Hematopoietic multipotent progenitor cell treated with erythropoietin and hydrocortisone succinate and interleukin-3 and kit ligand, for 6 days (in vitro differentiated cells): Measurements from ENCODE around the gene NFATC2.
"Not testable (repeated sequence)": the region's sequence is repeated elsewhere in the genome, so short reads cannot be mapped to it uniquely, and the experiment has no call there.

Source experiments
- DNase-seq: peaks from one replicate; pipeline ENCODE4 v3.0.0-alpha.2; 2015

The NFATC2 gene

GRCh38 chr20:51567622-51568021 lies 25.1 kb upstream of the NFATC2 start:
- DNase-seq, result no peak

- no peak for DNase-seq
Measured at GRCh38 chr20:51566594-51566993, 24.1 kb upstream of the NFATC2 start.

- DNase-seq, result no peak
Measured at GRCh38 chr20:51565298-51566144, 23.0 kb upstream of the NFATC2 start.

- peak; percentile 90 for DNase-seq
Measured at GRCh38 chr20:51563486-51564332, 21.2 kb upstream of the NFATC2 start.

GRCh38 chr20:51563174-51563485 lies 20.6 kb upstream of the NFATC2 start:
- DNase-seq, result no peak

- DNase-seq, result no peak
Measured at GRCh38 chr20:51562332-51563173, 20.0 kb upstream of the NFATC2 start.

- peak; percentile 19 for DNase-seq
Measured at GRCh38 chr20:51562027-51562331, 19.5 kb upstream of the NFATC2 start.

- no peak for DNase-seq
Measured at GRCh38 chr20:51560550-51561307, 18.2 kb upstream of the NFATC2 start.

- no peak for DNase-seq
Measured at GRCh38 chr20:51560042-51560441, 17.5 kb upstream of the NFATC2 start.

GRCh38 chr20:51554538-51555165 lies 12.1 kb upstream of the NFATC2 start:
- no peak for DNase-seq

- DNase-seq, result no peak
Measured at GRCh38 chr20:51553897-51554486, 11.5 kb upstream of the NFATC2 start.

- no peak for DNase-seq
Measured at GRCh38 chr20:51551186-51551585, 8.7 kb upstream of the NFATC2 start.

- DNase-seq, result no peak
Measured at GRCh38 chr20:51549474-51549873, 7.0 kb upstream of the NFATC2 start.

- peak; percentile 79 for DNase-seq
Measured at GRCh38 chr20:51547951-51548350, 5.4 kb upstream of the NFATC2 start.

GRCh38 chr20:51545515-51545914 lies 3.0 kb upstream of the NFATC2 start:
- no peak for DNase-seq

GRCh38 chr20:51543422-51543788 lies 886 bp upstream of the NFATC2 start:
- no peak for DNase-seq

- DNase-seq, result peak; percentile 80
Measured at GRCh38 chr20:51542033-51542570, 417 bp downstream of the NFATC2 start.

GRCh38 chr20:51541189-51542032 lies 1.1 kb downstream of the NFATC2 start:
- DNase-seq, result peak; percentile 98

- DNase-seq, result peak; percentile 46
Measured at GRCh38 chr20:51540580-51540979, 1.9 kb downstream of the NFATC2 start.

GRCh38 chr20:51540074-51540473 lies 2.4 kb downstream of the NFATC2 start:
- not testable (repeated sequence) for DNase-seq
